Smooth muscle cell (in vitro differentiated cells): ENCODE results near the gene IMPDH2. TPM values are rescaled to one million over a fixed set of nuclear protein-coding genes. Genes with fewer than 3 reads are reported as not detected.

ENCODE experiments used
- DNase-seq: peaks from one replicate; lab custom pipeline; 2025; ENCODE audit not compliant: unreplicated experiment; lab: John Stamatoyannopoulos, UW
- H2AFZ ChIP-seq: fragments of 200-600 bp; sonication (generic); 2 replicates; pipeline ENCODE4 v1.6.0; 2016; ENCODE audit warnings: antibody characterized with exemption, low read depth, mild to moderate bottlenecking
- H3F3A ChIP-seq: fragments of 200-600 bp; sonication (generic); 2 replicates; pipeline ENCODE4 v1.6.0; 2017; ENCODE audit warnings: antibody characterized with exemption, low read depth
- H3K27ac ChIP-seq: fragments of 200-600 bp; sonication (generic); 2 replicates; pipeline ENCODE4 v1.5.1; 2016; ENCODE audit warnings: low read depth, mild to moderate bottlenecking
- H3K27me3 ChIP-seq: fragments of 200-600 bp; sonication (generic); 2 replicates; pipeline ENCODE4 v1.6.1; 2016; ENCODE audit warnings: low read depth, mild to moderate bottlenecking
- H3K36me3 ChIP-seq: fragments of 200-600 bp; sonication (generic); 2 replicates; pipeline ENCODE4 v1.5.1; 2016; ENCODE audit warnings: low read depth
- H3K4me1 ChIP-seq: fragments of 200-600 bp; sonication (generic); 2 replicates; pipeline ENCODE4 v1.5.1; 2016; ENCODE audit warnings: low read depth
- H3K4me2 ChIP-seq: fragments of 200-600 bp; sonication (generic); 2 replicates; pipeline ENCODE4 v1.6.0; 2016; ENCODE audit warnings: mild to moderate bottlenecking
- H3K4me3 ChIP-seq: fragments of 200-600 bp; sonication (generic); 2 replicates; pipeline ENCODE4 v1.5.1; 2016; ENCODE audit warnings: mild to moderate bottlenecking
- H3K79me2 ChIP-seq: fragments of 200-600 bp; sonication (generic); 2 replicates; pipeline ENCODE4 v1.6.0; 2016; ENCODE audit warnings: low read depth, mild to moderate bottlenecking
- H3K9ac ChIP-seq: fragments of 200-600 bp; sonication (generic); 2 replicates; pipeline ENCODE4 v1.6.0; 2016; ENCODE audit warnings: low read depth
- H3K9me3 ChIP-seq: fragments of 200-600 bp; sonication (generic); replicated peaks from 2 replicates; pipeline ENCODE4 v1.5.1; 2016; ENCODE audit warnings: low read depth
- H4K20me1 ChIP-seq: fragments of 200-600 bp; sonication (generic); 2 replicates; pipeline ENCODE4 v1.6.0; 2016; ENCODE audit warnings: low read depth
- WGBS: methylation state at CpG from one replicate; pipeline ENCODE4 v1.1.7; 2016; ENCODE audit warnings: low lambda C conversion rate; 5-methylcytosine and 5-hydroxymethylcytosine counted together
- polyA plus RNA-seq: library from polyadenylated mRNA; unstranded; fragments of >200 nt; fragmentation: Nextera tagmentation; extraction: Ambion mirVana; gene quantifications from 2 replicates; pipeline ENCODE4 v1.2.1, GENCODE V29; 2016
- total RNA-seq: library from RNA; depleted of rRNA; stranded (reverse); fragments of >200 nt; gene quantifications from 2 replicates; pipeline ENCODE4 v1.2.3, GENCODE V29; 2014
- TF ChIP-seq, protein P1 (sequence below): fragments of 200-600 bp; sonication (generic); IDR thresholded peaks from 2 replicates; pipeline ENCODE4 v1.5.1; 2017; ENCODE audit warnings: borderline replicate concordance, mild to moderate bottlenecking, antibody characterized with exemption; ENCODE audit not compliant: insufficient read depth, poor library complexity, severe bottlenecking

Gene IMPDH2
- total and polyA plus RNA-seq, 2 experiments from 2014 or later: 105 to 121 TPM

DNA sequence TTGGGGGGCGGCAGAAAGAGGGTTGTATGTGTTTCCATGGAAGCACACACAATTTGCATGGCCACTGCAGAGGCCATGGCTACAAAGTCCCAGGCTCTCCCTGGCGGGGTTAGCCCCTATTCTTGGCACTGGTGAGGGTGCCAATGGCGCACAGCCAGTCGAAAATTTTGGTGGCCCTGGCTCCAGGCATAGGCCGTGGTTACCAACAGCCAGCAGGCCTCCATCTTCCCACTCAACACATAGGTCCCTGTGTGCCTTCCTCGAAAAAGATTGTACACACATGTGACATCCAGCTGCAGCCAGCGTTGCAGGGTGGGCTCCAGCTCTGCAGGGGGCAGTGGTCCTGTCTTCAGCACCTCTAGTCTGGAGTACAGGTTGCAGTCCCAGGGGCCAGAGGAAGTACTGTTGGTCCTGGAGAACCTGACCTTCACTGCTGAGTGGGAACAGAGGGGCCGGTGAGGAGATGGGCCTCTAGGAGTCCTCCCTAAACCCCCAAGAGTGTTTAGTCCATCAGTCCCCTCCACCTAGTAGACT lies 32.0 kb downstream of the IMPDH2 start:
- Histone ChIP-seq H3K27me3 (no peaks in the 10 kb centered on the region), H3K9me3 (no peaks in the 10 kb centered on the region), H3K4me2 (no peak overlapping the region), H3K27ac (no peak overlapping the region), H3K4me3 (no peak overlapping the region), H3K36me3 (no peaks in the 10 kb centered on the region), H4K20me1 (no peaks in the 10 kb centered on the region), H3K9ac (no peak overlapping the region), H3F3A (no peaks in the 10 kb centered on the region), H2AFZ (no peak overlapping the region), H3K4me1 (peaks cover 8% of the 10 kb centered on the region), H3K79me2 (peaks cover 10% of the 10 kb centered on the region)
- no peak for DNase-seq
- 92% methylated on average over 8 of the region's 8 CpGs for WGBS
- TF ChIP-seq, protein P1, sequence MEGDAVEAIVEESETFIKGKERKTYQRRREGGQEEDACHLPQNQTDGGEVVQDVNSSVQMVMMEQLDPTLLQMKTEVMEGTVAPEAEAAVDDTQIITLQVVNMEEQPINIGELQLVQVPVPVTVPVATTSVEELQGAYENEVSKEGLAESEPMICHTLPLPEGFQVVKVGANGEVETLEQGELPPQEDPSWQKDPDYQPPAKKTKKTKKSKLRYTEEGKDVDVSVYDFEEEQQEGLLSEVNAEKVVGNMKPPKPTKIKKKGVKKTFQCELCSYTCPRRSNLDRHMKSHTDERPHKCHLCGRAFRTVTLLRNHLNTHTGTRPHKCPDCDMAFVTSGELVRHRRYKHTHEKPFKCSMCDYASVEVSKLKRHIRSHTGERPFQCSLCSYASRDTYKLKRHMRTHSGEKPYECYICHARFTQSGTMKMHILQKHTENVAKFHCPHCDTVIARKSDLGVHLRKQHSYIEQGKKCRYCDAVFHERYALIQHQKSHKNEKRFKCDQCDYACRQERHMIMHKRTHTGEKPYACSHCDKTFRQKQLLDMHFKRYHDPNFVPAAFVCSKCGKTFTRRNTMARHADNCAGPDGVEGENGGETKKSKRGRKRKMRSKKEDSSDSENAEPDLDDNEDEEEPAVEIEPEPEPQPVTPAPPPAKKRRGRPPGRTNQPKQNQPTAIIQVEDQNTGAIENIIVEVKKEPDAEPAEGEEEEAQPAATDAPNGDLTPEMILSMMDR: no peak

DNA sequence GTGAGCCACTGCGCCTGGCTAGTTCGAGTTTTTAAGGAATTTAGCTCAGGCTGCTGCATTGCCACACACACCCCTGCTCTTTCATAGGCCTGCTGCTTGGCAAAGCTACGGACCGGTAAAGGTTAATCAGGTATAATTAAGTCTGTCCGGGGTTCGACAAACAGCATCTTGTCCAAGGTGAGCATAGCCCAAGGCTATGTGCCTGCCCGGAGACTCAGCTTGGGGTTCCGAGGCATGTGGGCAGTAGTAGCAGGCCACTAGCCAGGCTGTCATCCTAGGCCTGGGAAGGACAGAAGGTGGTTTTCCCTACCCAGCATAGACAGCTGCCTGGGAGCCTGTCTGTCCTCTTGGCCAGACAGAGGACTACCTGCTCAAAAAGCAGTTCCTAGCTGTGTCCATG lies 32.6 kb downstream of the IMPDH2 start:
- WGBS: 95% methylated on average over 8 of the region's 8 CpGs

DNA sequence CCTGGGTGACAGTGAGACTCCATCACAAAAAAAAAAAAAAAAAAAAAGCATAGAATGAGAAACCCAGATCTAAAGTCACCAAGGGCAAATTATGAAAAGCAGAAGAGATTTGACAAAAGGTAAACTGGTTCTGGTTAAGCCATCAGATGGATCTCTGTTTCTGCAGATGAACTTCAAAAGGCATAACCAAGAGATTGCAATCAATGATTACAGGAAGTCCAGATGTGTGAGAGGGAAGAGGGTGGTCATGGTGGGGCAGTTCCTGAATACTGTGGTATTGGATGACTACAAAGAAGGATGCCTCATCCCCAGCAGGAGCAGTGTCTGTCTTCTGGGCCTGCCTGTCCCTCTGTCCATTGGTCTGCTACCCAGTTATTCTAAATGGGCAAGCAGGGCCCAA lies 35.4 kb downstream of the IMPDH2 start:
- TF ChIP-seq, protein P1: no peak
- Histone ChIP-seq H3K9me3 (no peaks in the 10 kb centered on the region), H4K20me1 (no peaks in the 10 kb centered on the region), H3K79me2 (peaks cover 20% of the 10 kb centered on the region), H3K27ac (no peak overlapping the region), H3K4me2 (no peak overlapping the region), H3K4me1 (peaks cover 15% of the 10 kb centered on the region), H2AFZ (no peak overlapping the region), H3K4me3 (no peak overlapping the region), H3K36me3 (no peaks in the 10 kb centered on the region), H3F3A (no peaks in the 10 kb centered on the region), H3K27me3 (no peaks in the 10 kb centered on the region), H3K9ac (no peak overlapping the region)
- DNase-seq: no peak

More for the DNA sequence above, 32.6 kb downstream of the IMPDH2 start:
- Histone ChIP-seq H2AFZ (no peak overlapping the region), H3K27me3 (no peaks in the 10 kb centered on the region), H3K4me3 (no peak overlapping the region), H4K20me1 (no peaks in the 10 kb centered on the region), H3F3A (no peaks in the 10 kb centered on the region), H3K4me2 (no peak overlapping the region), H3K9ac (no peak overlapping the region), H3K4me1 (peaks cover 10% of the 10 kb centered on the region), H3K27ac (no peak overlapping the region), H3K36me3 (no peaks in the 10 kb centered on the region), H3K9me3 (no peaks in the 10 kb centered on the region), H3K79me2 (peaks cover 15% of the 10 kb centered on the region)
- no peak for DNase-seq
- TF ChIP-seq, protein P1: no peak

DNA sequence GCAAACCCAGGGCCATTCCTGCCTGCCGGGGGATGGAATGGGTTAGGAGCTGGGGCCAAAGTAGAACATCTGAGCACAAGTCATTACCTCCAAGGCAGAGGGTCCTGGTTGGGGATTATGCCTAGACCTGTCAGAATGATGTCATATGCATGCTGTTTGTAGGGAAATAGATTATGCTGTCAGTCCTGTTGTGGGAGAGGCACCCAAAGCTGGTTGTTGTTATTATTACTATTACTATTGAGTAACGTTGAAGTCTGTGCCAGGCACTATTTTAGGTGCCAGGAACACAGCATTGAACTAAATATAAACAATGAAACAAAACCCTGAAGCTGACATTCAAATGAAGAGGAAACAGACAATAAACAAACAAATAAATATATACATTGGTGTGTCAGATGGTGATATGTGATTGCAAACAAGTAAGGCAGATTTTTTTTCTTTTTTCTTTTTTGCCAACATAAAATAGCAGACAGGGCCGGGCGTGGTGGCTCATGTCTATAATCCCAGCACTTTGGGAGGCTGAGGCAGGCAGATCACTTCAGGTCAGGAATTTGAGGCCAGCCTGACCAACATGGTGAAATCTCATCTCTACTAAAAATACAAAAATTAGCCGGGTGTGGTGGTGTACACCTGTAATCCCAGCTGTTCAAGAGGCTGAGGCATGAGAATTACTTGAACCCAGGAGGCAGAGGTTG lies 37.2 kb downstream of the IMPDH2 start:
- Histone ChIP-seq H3K4me1 (peaks cover 16% of the 10 kb centered on the region), H3K36me3 (no peaks in the 10 kb centered on the region), H3K79me2 (peaks cover 20% of the 10 kb centered on the region), H3K9me3 (no peaks in the 10 kb centered on the region), H4K20me1 (no peaks in the 10 kb centered on the region), H3K9ac (no peak overlapping the region), H3K4me3 (peak overlapping the region; percentile 80), H3K27ac (no peak overlapping the region), H3K27me3 (no peaks in the 10 kb centered on the region), H3F3A (peaks cover 3% of the 10 kb centered on the region), H3K4me2 (peak overlapping the region; percentile 94), H2AFZ (no peak overlapping the region)
- no peak for DNase-seq
- TF ChIP-seq, protein P1: no peak
- WGBS: 96% methylated on average over 5 of the region's 5 CpGs
